K562 (cell line): ENCODE data around the gene MAN1B1. TPM values are rescaled to one million over a fixed set of nuclear protein-coding genes. Genes with fewer than 3 reads are reported as not detected.

Experiments
- ATAC-seq: fragments of 200-7000 bp; cut with Tn5 transposase; 3 replicates; pipeline ENCODE4 v1.9.1; 2020; ENCODE audit warnings: moderate library complexity
- BruUV-seq: library from RNA; stranded (reverse); fragments of 400-500 nt; replicated peaks from 2 replicates; lab custom pipeline; 2021; lab: Mats Ljungman, UMichigan
- CTCF ChIA-PET: fragments of 300-600 bp; formaldehyde crosslinking; extraction: SDS; loops from one replicate; lab custom pipeline; 2021; ENCODE audit warnings: low intra/inter-chr PET ratio; lab: Yijun Ruan, JAX
- POLR2A ChIA-PET: fragments of 300-600, 350-650 bp; sonication (Branson Sonifier 250); formaldehyde crosslinking; extraction: SDS; loops from one replicate; lab custom pipeline; 2021; ENCODE audit warnings: antibody characterized with exemption, inconsistent platforms; lab: Yijun Ruan, JAX
- DNase-seq, 4 experiments: peaks; one replicate each; pipeline versions ENCODE4 v3.0.0 to v3.0.0-alpha.2; 2011 to 2018; ENCODE audit warnings: low spot score in 3 of 4, mixed read lengths in 3 of 4; ENCODE audit errors: extremely low read depth in 1 of 4
- FAIRE-seq: peaks from 2 replicates; lab custom pipeline; 2011; peaks lifted over from hg19 to GRCh38; lab: Jason Lieb, UNC
- H2AFZ ChIP-seq: 2 replicates; pipeline ENCODE4 v1.6.0; 2011; ENCODE audit warnings: low read depth, low read length, control low read depth, inconsistent platforms
- H3K27ac ChIP-seq: fragments of 200-600 bp; 3 replicates; pipeline ENCODE4 v1.8.0; 2011; ENCODE audit warnings: low read depth, mild to moderate bottlenecking, control low read depth, inconsistent platforms, low read length, moderate library complexity, mixed read lengths; ENCODE audit errors: extremely low read depth
- H3K27me3 ChIP-seq, 2 experiments: fragments of 300-600 bp in 1 of 2; 2 replicates in 1 of 2; 3 replicates in 1 of 2; pipeline versions ENCODE4 v1.6.0 to v1.8.0; 2011; ENCODE audit warnings: inconsistent platforms in 2 of 2, low read length in 2 of 2, mild to moderate bottlenecking in 1 of 2, mixed read lengths in 1 of 2, moderate library complexity in 1 of 2; ENCODE audit not compliant: control insufficient read depth in 2 of 2, insufficient read depth in 2 of 2
- H3K36me3 ChIP-seq: fragments of 300-600 bp; 3 replicates; pipeline ENCODE4 v1.8.0; 2011; ENCODE audit warnings: mild to moderate bottlenecking, low read length, inconsistent platforms; ENCODE audit not compliant: control insufficient read depth, insufficient read depth
- H3K4me1 ChIP-seq, 2 experiments: fragments of 200-600 bp in 1 of 2; replicated peaks in 1 of 2; 2 replicates in 1 of 2; 3 replicates in 1 of 2; pipeline versions ENCODE4 v1.5.1 to v1.8.0; 2011; ENCODE audit warnings: inconsistent platforms in 2 of 2, low read length in 2 of 2, mild to moderate bottlenecking in 1 of 2, mixed read lengths in 1 of 2, moderate library complexity in 1 of 2; ENCODE audit not compliant: control insufficient read depth in 2 of 2, insufficient read depth in 2 of 2
- H3K4me2 ChIP-seq: 2 replicates; pipeline ENCODE4 v1.6.1; 2011; ENCODE audit warnings: low read length, control low read depth, inconsistent platforms, mixed read lengths; ENCODE audit not compliant: insufficient read depth
- H3K4me3 ChIP-seq: fragments of 200-600 bp; sonication (generic), shearing (Covaris generic); 2 replicates; pipeline ENCODE4 v1.5.1; 2016; ENCODE audit warnings: control low read depth, inconsistent platforms
- H3K79me2 ChIP-seq: fragments of 200-600 bp; 3 replicates; pipeline ENCODE4 v1.8.0; 2011; ENCODE audit warnings: low read length, inconsistent platforms; ENCODE audit not compliant: control insufficient read depth, insufficient read depth
- H3K9ac ChIP-seq, 2 experiments: 2 replicates each; pipeline versions ENCODE4 v1.6.0 to v1.6.1; 2011; ENCODE audit warnings: low read depth in 2 of 2, low read length in 2 of 2, control low read depth in 1 of 2, inconsistent platforms in 1 of 2, mild to moderate bottlenecking in 1 of 2, mixed read lengths in 1 of 2; ENCODE audit not compliant: insufficient read depth in 1 of 2
- H3K9me1 ChIP-seq: one replicate; pipeline ENCODE4 v1.6.0; 2011; ENCODE audit warnings: inconsistent platforms, mild to moderate bottlenecking, low read length, moderate library complexity; ENCODE audit not compliant: control insufficient read depth, insufficient read depth
- H3K9me3 ChIP-seq: replicated peaks from 2 replicates; pipeline ENCODE4 v1.5.1; 2011; ENCODE audit warnings: low read depth, low read length, inconsistent platforms; ENCODE audit not compliant: control insufficient read depth, insufficient read depth
- H4K20me1 ChIP-seq: replicated peaks from 2 replicates; pipeline ENCODE4 v1.6.1; 2011; ENCODE audit warnings: low read length, inconsistent platforms, mixed read lengths; ENCODE audit not compliant: control insufficient read depth, insufficient read depth
- HMGN3 ChIP-seq: IDR thresholded peaks from 2 replicates; pipeline ENCODE4 v1.6.1; 2011; ENCODE audit warnings: borderline replicate concordance, low read depth, mild to moderate bottlenecking, mixed read lengths, low read length; ENCODE audit not compliant: insufficient read length; ENCODE audit errors: extremely low read depth
- NFYB ChIP-seq: IDR thresholded peaks from 2 replicates; pipeline ENCODE4 v1.6.1; 2011; ENCODE audit warnings: mild to moderate bottlenecking, moderate library complexity; ENCODE audit not compliant: insufficient read length; ENCODE audit errors: extremely low read depth
- NRF1 ChIP-seq, 2 experiments: fragments of 450-650 bp; IDR thresholded peaks in 1 of 2; conservative IDR thresholded peaks in 1 of 2; 2 replicates each; pipeline ENCODE4 v1.6.1; 2014; ENCODE audit warnings: mild to moderate bottlenecking in 2 of 2
- ZBTB7A ChIP-seq: IDR thresholded peaks from 2 replicates; pipeline ENCODE4 v1.6.1; 2011; ENCODE audit warnings: low read depth, mild to moderate bottlenecking, low read length, moderate library complexity, borderline replicate concordance; ENCODE audit not compliant: control insufficient read depth
- ZNF12 ChIP-seq: sonication (generic); formaldehyde crosslinking; IDR thresholded peaks from 2 replicates; pipeline ENCODE4 v1.4.0; 2020; ENCODE audit warnings: mild to moderate bottlenecking, missing genetic modification reagents
- WGBS: fragments of 100-300 bp; shearing (Covaris generic); methylation state at CpG from one replicate; pipeline ENCODE4 v1.1.6; 2016; ENCODE audit warnings: low coverage, mixed read lengths; ENCODE audit not compliant: insufficient coverage; ENCODE audit errors: missing lambda C conversion rate; 5-methylcytosine and 5-hydroxymethylcytosine counted together
- in situ Hi-C: fragments of 300-500 bp; cut with MboI; formaldehyde crosslinking; loops from 4 replicates; pipeline ENCODE4 v1.15.0; 2018; ENCODE audit warnings: inconsistent platforms, mixed read lengths
- intact Hi-C: fragments of 100-400 bp; cut with micrococcal nuclease; formaldehyde crosslinking; loops from 2 replicates; pipeline ENCODE4 v1.14.2; 2022
- polyA plus RNA-seq, 8 experiments: library from polyadenylated mRNA; depleted of rRNA in 4 of 8; stranded (reverse) in 5 of 8; unstranded in 3 of 8; fragments of >200 nt; fragmentation: Nextera tagmentation in 2 of 8; fragmentation: Illumina TruSeq in 1 of 8; extraction: Ambion mirVana in 2 of 8; extraction: Trizol in 1 of 8; gene quantifications; 2 replicates each; pipeline versions ENCODE4 v1.2.1 to v1.2.3, GENCODE V29; 2011 to 2014; ENCODE audit warnings: inconsistent platforms in 1 of 8, missing spikeins in 1 of 8
- total RNA-seq, 7 experiments: library from RNA; depleted of rRNA in 6 of 7; stranded (reverse); fragments of >200 nt in 6 of 7; fragmentation: Illumina TruSeq in 2 of 7; extraction: Trizol in 2 of 7; gene quantifications; 2 replicates each; pipeline versions ENCODE4 v1.2.1 to v1.2.3, GENCODE V29; 2011 to 2021; ENCODE audit warnings: low replicate concordance in 1 of 7
- TF ChIP-seq, protein P1 (sequence below), 3 experiments: IDR thresholded peaks in 2 of 3; conservative IDR thresholded peaks in 1 of 3; 2 replicates each; pipeline ENCODE4 v1.5.1; 2011 to 2012; ENCODE audit warnings: low read length in 3 of 3, mild to moderate bottlenecking in 3 of 3, control low read depth in 2 of 3, improper control_type of control experiment in 1 of 3, inconsistent platforms in 1 of 3, low read depth in 1 of 3, mixed read lengths in 1 of 3, moderate library complexity in 1 of 3; ENCODE audit not compliant: insufficient read depth in 2 of 3
- TF ChIP-seq, protein P2 (sequence below), 2 experiments: fragments of 450-650 bp; IDR thresholded peaks; 2 replicates each; pipeline ENCODE4 v1.6.1; 2018; ENCODE audit warnings: mild to moderate bottlenecking in 2 of 2, low read depth in 1 of 2; ENCODE audit not compliant: partially characterized antibody in 2 of 2
- TF ChIP-seq, protein P3 (sequence below), 2 experiments: fragments of 450-650 bp; conservative IDR thresholded peaks; 2 replicates each; pipeline ENCODE4 v1.6.1; 2017; ENCODE audit warnings: mild to moderate bottlenecking in 2 of 2, moderate library complexity in 2 of 2
- TF ChIP-seq, protein P4 (sequence below): sonication (generic); formaldehyde crosslinking; IDR thresholded peaks from 2 replicates; pipeline ENCODE4 v1.8.1; 2022; ENCODE audit warnings: missing genetic modification reagents

Gene MAN1B1
- total and polyA plus RNA-seq, 9 of the 15 experiments (the other 6 are each of a cell fraction or from before 2014, with no cell fraction given), result 0.55 to 36.6 (median 27.3) TPM

DNA sequence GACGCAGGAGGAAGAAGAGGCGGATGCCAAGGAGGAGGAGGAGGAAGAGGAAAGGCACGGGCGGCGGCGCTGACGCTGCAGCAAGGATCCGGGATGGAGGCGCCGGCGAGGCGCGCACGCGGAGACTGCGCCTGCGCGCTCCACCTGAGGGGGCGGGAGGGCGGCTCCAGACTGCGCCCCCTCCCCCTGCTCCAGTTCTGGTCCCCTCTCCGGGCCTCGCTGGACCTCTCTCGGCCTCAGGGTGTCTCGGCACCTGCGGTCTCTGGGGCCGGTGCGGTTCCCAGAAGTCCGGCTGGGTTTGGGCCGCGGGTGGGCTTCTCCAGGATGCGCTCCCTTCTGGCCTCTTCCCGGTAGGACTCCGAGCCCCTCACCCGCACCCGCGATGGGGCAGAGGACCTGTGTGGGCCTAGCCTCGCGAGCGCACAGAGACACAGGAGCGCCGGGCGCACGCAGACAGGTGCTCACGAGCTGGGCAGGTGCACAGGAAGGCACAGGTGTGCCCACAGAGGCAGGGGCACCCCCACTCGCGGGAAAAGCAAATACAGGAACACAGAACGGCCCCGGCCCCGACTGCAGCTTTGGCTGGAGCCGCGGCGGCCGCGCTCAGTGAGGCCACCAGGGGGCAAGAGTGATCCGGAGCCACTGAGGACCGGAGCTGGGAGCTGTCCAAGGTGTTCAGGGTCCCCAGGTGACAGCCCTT lies 40.5 kb upstream of the MAN1B1 start, which contains the start of gene NPDC1:
TSS of gene NPDC1 (minus strand) at position 90 of the 700 bp plus-strand sequence. CDS start 188 bp downstream, outside the sequence.
- Histone ChIP-seq H3K9me3 (no peaks in the 10 kb centered on the region), H2AFZ (peak within 1 kb of the TSS; percentile 45; the same call in 1 of the 2 replicates), H3K4me3 (no peak within 1 kb of the TSS), H3K79me2 (no peaks in the 10 kb centered on the region), H4K20me1 (peaks cover 40% of the 10 kb centered on the region), H3K36me3 (no peaks in the 10 kb centered on the region), H3K4me2 (peak within 1 kb of the TSS; percentile 46; the same call in 1 of the 2 replicates), H3K9ac (peak within 1 kb of the TSS in 1 of 2 experiments; percentile 35; a peak in 2 of 4 replicates), H3K27ac (no peak within 1 kb of the TSS), H3K9me1 (peaks cover 2% of the 10 kb centered on the region), H3K27me3 (peaks cover 7 to 39% of the 10 kb centered on the region in 2 experiments; a peak in 4 of 5 replicates), H3K4me1 (peaks cover 2 to 79% of the 10 kb centered on the region in 2 experiments; a peak in 4 of 5 replicates)
- peak; percentile 76 for FAIRE-seq
- BruUV-seq, result no TSS peak
- CTCF ChIA-PET, result interaction anchor here (0.6 to 2.0 kb wide), 10 partner anchors 16 to 191 kb away, joined by 3 to 7 read pairs (median 4); partner anchors contain the start of genes RNF224 and SAPCD2
- in situ Hi-C loops, result no loop called here
- ATAC-seq, result peak; percentile 82
- DNase-seq, result peak; percentile 83 to 91 (median 86)
- intact Hi-C loops, result loop anchor here (2.0 kb wide), 1 partner anchor 21 kb away; no protein-coding TSS in a partner anchor
- POLR2A ChIA-PET, result interaction anchor here (0.6 to 1.4 kb wide), 6 partner anchors 20 to 532 kb away, joined by 3 to 6 read pairs (median 3); partner anchors contain the start of genes DPH7 and SAPCD2
- 4% methylated on average over 39 of the region's 57 CpGs for WGBS
- TF ChIP-seq NRF1 (conservative IDR thresholded peaks at IDR 0.05 in 1 of 2, IDR thresholded peaks at IDR 0.05 in 1 of 2), result peak; percentile 63 to 73
- TF ChIP-seq, protein P1, sequence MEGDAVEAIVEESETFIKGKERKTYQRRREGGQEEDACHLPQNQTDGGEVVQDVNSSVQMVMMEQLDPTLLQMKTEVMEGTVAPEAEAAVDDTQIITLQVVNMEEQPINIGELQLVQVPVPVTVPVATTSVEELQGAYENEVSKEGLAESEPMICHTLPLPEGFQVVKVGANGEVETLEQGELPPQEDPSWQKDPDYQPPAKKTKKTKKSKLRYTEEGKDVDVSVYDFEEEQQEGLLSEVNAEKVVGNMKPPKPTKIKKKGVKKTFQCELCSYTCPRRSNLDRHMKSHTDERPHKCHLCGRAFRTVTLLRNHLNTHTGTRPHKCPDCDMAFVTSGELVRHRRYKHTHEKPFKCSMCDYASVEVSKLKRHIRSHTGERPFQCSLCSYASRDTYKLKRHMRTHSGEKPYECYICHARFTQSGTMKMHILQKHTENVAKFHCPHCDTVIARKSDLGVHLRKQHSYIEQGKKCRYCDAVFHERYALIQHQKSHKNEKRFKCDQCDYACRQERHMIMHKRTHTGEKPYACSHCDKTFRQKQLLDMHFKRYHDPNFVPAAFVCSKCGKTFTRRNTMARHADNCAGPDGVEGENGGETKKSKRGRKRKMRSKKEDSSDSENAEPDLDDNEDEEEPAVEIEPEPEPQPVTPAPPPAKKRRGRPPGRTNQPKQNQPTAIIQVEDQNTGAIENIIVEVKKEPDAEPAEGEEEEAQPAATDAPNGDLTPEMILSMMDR (IDR thresholded peaks at IDR 0.05 in 2 of 3, conservative IDR thresholded peaks at IDR 0.05 in 1 of 3; ENCODE audit: insufficient read depth in 2 of 3, low read depth in 1 of 3, low read length in 3 of 3), result peak; percentile 87 to 94 (median 87)
- TF ChIP-seq, protein P2, sequence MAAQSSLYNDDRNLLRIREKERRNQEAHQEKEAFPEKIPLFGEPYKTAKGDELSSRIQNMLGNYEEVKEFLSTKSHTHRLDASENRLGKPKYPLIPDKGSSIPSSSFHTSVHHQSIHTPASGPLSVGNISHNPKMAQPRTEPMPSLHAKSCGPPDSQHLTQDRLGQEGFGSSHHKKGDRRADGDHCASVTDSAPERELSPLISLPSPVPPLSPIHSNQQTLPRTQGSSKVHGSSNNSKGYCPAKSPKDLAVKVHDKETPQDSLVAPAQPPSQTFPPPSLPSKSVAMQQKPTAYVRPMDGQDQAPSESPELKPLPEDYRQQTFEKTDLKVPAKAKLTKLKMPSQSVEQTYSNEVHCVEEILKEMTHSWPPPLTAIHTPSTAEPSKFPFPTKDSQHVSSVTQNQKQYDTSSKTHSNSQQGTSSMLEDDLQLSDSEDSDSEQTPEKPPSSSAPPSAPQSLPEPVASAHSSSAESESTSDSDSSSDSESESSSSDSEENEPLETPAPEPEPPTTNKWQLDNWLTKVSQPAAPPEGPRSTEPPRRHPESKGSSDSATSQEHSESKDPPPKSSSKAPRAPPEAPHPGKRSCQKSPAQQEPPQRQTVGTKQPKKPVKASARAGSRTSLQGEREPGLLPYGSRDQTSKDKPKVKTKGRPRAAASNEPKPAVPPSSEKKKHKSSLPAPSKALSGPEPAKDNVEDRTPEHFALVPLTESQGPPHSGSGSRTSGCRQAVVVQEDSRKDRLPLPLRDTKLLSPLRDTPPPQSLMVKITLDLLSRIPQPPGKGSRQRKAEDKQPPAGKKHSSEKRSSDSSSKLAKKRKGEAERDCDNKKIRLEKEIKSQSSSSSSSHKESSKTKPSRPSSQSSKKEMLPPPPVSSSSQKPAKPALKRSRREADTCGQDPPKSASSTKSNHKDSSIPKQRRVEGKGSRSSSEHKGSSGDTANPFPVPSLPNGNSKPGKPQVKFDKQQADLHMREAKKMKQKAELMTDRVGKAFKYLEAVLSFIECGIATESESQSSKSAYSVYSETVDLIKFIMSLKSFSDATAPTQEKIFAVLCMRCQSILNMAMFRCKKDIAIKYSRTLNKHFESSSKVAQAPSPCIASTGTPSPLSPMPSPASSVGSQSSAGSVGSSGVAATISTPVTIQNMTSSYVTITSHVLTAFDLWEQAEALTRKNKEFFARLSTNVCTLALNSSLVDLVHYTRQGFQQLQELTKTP (IDR thresholded peaks at IDR 0.05; ENCODE audit: low read depth in 1 of 2, partially characterized antibody in 2 of 2), result peak in 1 of 2 experiments; percentile 95
- TF ChIP-seq, protein P3, sequence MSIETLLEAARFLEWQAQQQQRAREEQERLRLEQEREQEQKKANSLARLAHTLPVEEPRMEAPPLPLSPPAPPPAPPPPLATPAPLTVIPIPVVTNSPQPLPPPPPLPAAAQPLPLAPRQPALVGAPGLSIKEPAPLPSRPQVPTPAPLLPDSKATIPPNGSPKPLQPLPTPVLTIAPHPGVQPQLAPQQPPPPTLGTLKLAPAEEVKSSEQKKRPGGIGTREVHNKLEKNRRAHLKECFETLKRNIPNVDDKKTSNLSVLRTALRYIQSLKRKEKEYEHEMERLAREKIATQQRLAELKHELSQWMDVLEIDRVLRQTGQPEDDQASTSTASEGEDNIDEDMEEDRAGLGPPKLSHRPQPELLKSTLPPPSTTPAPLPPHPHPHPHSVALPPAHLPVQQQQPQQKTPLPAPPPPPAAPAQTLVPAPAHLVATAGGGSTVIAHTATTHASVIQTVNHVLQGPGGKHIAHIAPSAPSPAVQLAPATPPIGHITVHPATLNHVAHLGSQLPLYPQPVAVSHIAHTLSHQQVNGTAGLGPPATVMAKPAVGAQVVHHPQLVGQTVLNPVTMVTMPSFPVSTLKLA (conservative IDR thresholded peaks at IDR 0.05), result peak in 1 of 2 experiments; percentile 54; a peak in 1 of 4 replicates
- TF ChIP-seq HMGN3, result peak; percentile 27
- TF ChIP-seq ZBTB7A, result peak; percentile 64; the same call in 1 of the 2 replicates
- TF ChIP-seq ZNF12 (CRISPR knock-in tag), result no peak
- TF ChIP-seq, protein P4, sequence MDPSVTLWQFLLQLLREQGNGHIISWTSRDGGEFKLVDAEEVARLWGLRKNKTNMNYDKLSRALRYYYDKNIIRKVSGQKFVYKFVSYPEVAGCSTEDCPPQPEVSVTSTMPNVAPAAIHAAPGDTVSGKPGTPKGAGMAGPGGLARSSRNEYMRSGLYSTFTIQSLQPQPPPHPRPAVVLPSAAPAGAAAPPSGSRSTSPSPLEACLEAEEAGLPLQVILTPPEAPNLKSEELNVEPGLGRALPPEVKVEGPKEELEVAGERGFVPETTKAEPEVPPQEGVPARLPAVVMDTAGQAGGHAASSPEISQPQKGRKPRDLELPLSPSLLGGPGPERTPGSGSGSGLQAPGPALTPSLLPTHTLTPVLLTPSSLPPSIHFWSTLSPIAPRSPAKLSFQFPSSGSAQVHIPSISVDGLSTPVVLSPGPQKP (CRISPR knock-in tag), result no peak
- TF ChIP-seq NFYB, result no peak
